Neural cell (in vitro differentiated cells): ENCODE measurements around the gene GNA15.

Source experiments
- POLR2AphosphoS5 ChIP-seq: IDR thresholded peaks from 2 replicates; pipeline ENCODE4 v1.6.1; 2012
- TF ChIP-seq, protein P1 (sequence below): fragments of 450-650 bp; IDR thresholded peaks from 2 replicates; pipeline ENCODE4 v1.5.1; 2014; ENCODE audit warnings: antibody characterized with exemption, mild to moderate bottlenecking, moderate library complexity; ENCODE audit not compliant: poor library complexity, severe bottlenecking
- TF ChIP-seq, protein P2 (sequence below): IDR thresholded peaks from 2 replicates; pipeline ENCODE4 v1.6.1; 2012; ENCODE audit warnings: borderline replicate concordance

GRCh38 chr19:3204646-3205275 is 68.9 kb downstream of the GNA15 start:
- TF ChIP-seq, protein P1, sequence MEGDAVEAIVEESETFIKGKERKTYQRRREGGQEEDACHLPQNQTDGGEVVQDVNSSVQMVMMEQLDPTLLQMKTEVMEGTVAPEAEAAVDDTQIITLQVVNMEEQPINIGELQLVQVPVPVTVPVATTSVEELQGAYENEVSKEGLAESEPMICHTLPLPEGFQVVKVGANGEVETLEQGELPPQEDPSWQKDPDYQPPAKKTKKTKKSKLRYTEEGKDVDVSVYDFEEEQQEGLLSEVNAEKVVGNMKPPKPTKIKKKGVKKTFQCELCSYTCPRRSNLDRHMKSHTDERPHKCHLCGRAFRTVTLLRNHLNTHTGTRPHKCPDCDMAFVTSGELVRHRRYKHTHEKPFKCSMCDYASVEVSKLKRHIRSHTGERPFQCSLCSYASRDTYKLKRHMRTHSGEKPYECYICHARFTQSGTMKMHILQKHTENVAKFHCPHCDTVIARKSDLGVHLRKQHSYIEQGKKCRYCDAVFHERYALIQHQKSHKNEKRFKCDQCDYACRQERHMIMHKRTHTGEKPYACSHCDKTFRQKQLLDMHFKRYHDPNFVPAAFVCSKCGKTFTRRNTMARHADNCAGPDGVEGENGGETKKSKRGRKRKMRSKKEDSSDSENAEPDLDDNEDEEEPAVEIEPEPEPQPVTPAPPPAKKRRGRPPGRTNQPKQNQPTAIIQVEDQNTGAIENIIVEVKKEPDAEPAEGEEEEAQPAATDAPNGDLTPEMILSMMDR, result no peak
- TF ChIP-seq, protein P2, sequence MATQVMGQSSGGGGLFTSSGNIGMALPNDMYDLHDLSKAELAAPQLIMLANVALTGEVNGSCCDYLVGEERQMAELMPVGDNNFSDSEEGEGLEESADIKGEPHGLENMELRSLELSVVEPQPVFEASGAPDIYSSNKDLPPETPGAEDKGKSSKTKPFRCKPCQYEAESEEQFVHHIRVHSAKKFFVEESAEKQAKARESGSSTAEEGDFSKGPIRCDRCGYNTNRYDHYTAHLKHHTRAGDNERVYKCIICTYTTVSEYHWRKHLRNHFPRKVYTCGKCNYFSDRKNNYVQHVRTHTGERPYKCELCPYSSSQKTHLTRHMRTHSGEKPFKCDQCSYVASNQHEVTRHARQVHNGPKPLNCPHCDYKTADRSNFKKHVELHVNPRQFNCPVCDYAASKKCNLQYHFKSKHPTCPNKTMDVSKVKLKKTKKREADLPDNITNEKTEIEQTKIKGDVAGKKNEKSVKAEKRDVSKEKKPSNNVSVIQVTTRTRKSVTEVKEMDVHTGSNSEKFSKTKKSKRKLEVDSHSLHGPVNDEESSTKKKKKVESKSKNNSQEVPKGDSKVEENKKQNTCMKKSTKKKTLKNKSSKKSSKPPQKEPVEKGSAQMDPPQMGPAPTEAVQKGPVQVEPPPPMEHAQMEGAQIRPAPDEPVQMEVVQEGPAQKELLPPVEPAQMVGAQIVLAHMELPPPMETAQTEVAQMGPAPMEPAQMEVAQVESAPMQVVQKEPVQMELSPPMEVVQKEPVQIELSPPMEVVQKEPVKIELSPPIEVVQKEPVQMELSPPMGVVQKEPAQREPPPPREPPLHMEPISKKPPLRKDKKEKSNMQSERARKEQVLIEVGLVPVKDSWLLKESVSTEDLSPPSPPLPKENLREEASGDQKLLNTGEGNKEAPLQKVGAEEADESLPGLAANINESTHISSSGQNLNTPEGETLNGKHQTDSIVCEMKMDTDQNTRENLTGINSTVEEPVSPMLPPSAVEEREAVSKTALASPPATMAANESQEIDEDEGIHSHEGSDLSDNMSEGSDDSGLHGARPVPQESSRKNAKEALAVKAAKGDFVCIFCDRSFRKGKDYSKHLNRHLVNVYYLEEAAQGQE, result no peak
- no peak for TF ChIP-seq POLR2AphosphoS5
